ENCODE data around the gene ZACN.
"Not testable (repeated sequence)": the region's sequence is repeated elsewhere in the genome, so short reads cannot be mapped to it uniquely, and the experiment has no call there.

Gene ZACN

GRCh38 chr17:76056882-76057281 is 22.1 kb upstream of the ZACN start:
- DNase-seq: no peak

- DNase-seq: not testable (repeated sequence)
Observed at GRCh38 chr17:76058264-76058663, 20.7 kb upstream of the ZACN start.

- DNase-seq: peak; percentile 60
Observed at GRCh38 chr17:76063875-76064546, 15.0 kb upstream of the ZACN start.

- no peak for DNase-seq
Observed at GRCh38 chr17:76065775-76066174, 13.2 kb upstream of the ZACN start.

GRCh38 chr17:76071531-76072147 is 7.3 kb upstream of the ZACN start:
- DNase-seq: peak; percentile 57

- peak; percentile 93 for DNase-seq
Observed at GRCh38 chr17:76072148-76072858, 6.7 kb upstream of the ZACN start, which contains the start of gene SRP68. Gene SRP68, minus strand, starts transcription at chr17:76072517. Its CDS starts 26 bp downstream, at chr17:76072491.

- DNase-seq: no peak
Observed at GRCh38 chr17:76074390-76075363, 4.3 kb upstream of the ZACN start, which contains the start of gene GALR2. Gene GALR2, plus strand, starts transcription at chr17:76074781. Its CDS starts 103 bp downstream, at chr17:76074884.

- no peak for DNase-seq
Observed at GRCh38 chr17:76075364-76076145, 3.4 kb upstream of the ZACN start.

GRCh38 chr17:76076146-76076764 is 2.7 kb upstream of the ZACN start:
- DNase-seq: no peak

GRCh38 chr17:76076765-76077583 is 2.0 kb upstream of the ZACN start:
- peak; percentile 41 for DNase-seq

- DNase-seq: no peak
Observed at GRCh38 chr17:76077584-76078110, 1.3 kb upstream of the ZACN start.

- DNase-seq: not testable (repeated sequence)
Observed at GRCh38 chr17:76078370-76078769, 612 bp upstream of the ZACN start.

GRCh38 chr17:76079535-76079955 is 563 bp downstream of the ZACN start:
- no peak for DNase-seq

- DNase-seq: no peak
Observed at GRCh38 chr17:76079956-76080767, 1.2 kb downstream of the ZACN start.

GRCh38 chr17:76080768-76081287 is 1.8 kb downstream of the ZACN start:
- DNase-seq: no peak

- DNase-seq: no peak
Observed at GRCh38 chr17:76081295-76082210, 2.6 kb downstream of the ZACN start.

GRCh38 chr17:76082326-76083251 is 3.6 kb downstream of the ZACN start:
- DNase-seq: no peak

Data from activated CD4-positive, alpha-beta T cell treated with anti-CD3 and anti-CD28 coated beads, Interleukin-2, Interleukin-6, amounts not matched to agents 100 ng/mL and 50 ng/mL, durations not matched to agents 16 hours and 8 hours (primary cell).